HepG2 (cell line): Measurements from ENCODE around the gene ATG2B. TPM values are rescaled to one million over a fixed set of nuclear protein-coding genes. Genes with fewer than 3 reads are reported as not detected.

Experiments
- DZIP1 ChIP-seq: sonication (generic); formaldehyde crosslinking; IDR thresholded peaks from 2 replicates; pipeline ENCODE4 v1.5.0; 2020; ENCODE audit warnings: mild to moderate bottlenecking, missing genetic modification reagents
- FOXK2 ChIP-seq: fragments of 450-650 bp; IDR thresholded peaks from 2 replicates; pipeline ENCODE4 v1.6.1; 2016
- JUNB ChIP-seq: sonication (generic); formaldehyde crosslinking; IDR thresholded peaks from 2 replicates; pipeline ENCODE4 v1.8.0; 2022; ENCODE audit warnings: missing genetic modification reagents, mild to moderate bottlenecking, borderline replicate concordance
- LRRFIP1 ChIP-seq: sonication (generic); formaldehyde crosslinking; conservative IDR thresholded peaks from 2 replicates; pipeline ENCODE4 v1.4.0; 2020; ENCODE audit warnings: missing genetic modification reagents
- MAFG ChIP-seq: sonication (generic); formaldehyde crosslinking; IDR thresholded peaks from 2 replicates; pipeline ENCODE4 v1.5.1; 2020; ENCODE audit warnings: mild to moderate bottlenecking, missing genetic modification reagents
- MED1 ChIP-seq: sonication (generic); formaldehyde crosslinking; IDR thresholded peaks from 2 replicates; pipeline ENCODE4 v1.4.0; 2020; ENCODE audit warnings: missing genetic modification reagents
- MTA3 ChIP-seq: sonication (generic); formaldehyde crosslinking; IDR thresholded peaks from 2 replicates; pipeline ENCODE4 v1.4.0; 2020; ENCODE audit warnings: missing genetic modification reagents
- MTERF4 ChIP-seq: sonication (generic); formaldehyde crosslinking; IDR thresholded peaks from 2 replicates; pipeline ENCODE4 v1.8.0; 2023; ENCODE audit warnings: mild to moderate bottlenecking, missing genetic modification reagents
- NKX3-1 ChIP-seq: sonication (generic); formaldehyde crosslinking; IDR thresholded peaks from 2 replicates; pipeline ENCODE4 v1.5.0; 2020; ENCODE audit warnings: missing genetic modification reagents
- NR1H2 ChIP-seq: sonication (generic); formaldehyde crosslinking; IDR thresholded peaks from 2 replicates; pipeline ENCODE4 v1.8.1; 2022; ENCODE audit warnings: low read depth, missing genetic modification reagents, borderline replicate concordance
- POLR2A ChIP-seq, 2 experiments: IDR thresholded peaks; 2 replicates each; pipeline ENCODE4 v1.6.1; 2011; ENCODE audit warnings: low read depth in 2 of 2, low read length in 2 of 2, mild to moderate bottlenecking in 1 of 2, moderate library complexity in 1 of 2; ENCODE audit not compliant: insufficient read depth in 1 of 2
- RAD51 ChIP-seq: fragments of 450-650 bp; IDR thresholded peaks from 2 replicates; pipeline ENCODE4 v1.6.1; 2016; ENCODE audit warnings: borderline replicate concordance
- TMF1 ChIP-seq: sonication (generic); formaldehyde crosslinking; IDR thresholded peaks from 2 replicates; pipeline ENCODE4 v1.8.1; 2022; ENCODE audit warnings: low read depth, missing genetic modification reagents
- ZBTB26 ChIP-seq: IDR thresholded peaks from 2 replicates; pipeline ENCODE4 v1.6.1; 2016; ENCODE audit warnings: missing compliant biosample characterization, missing genetic modification reagents, borderline replicate concordance
- ZNF10 ChIP-seq: sonication (generic); formaldehyde crosslinking; IDR thresholded peaks from 2 replicates; pipeline ENCODE4 v1.4.0; 2020; ENCODE audit warnings: mild to moderate bottlenecking, low read depth, missing genetic modification reagents, borderline replicate concordance
- ZNF20 ChIP-seq: sonication (generic); formaldehyde crosslinking; IDR thresholded peaks from 2 replicates; pipeline ENCODE4 v1.4.0; 2020; ENCODE audit warnings: mild to moderate bottlenecking, moderate library complexity, missing genetic modification reagents
- ZNF281 ChIP-seq: sonication (generic); formaldehyde crosslinking; IDR thresholded peaks from 2 replicates; pipeline ENCODE4 v1.4.0; 2020; ENCODE audit warnings: missing genetic modification reagents, borderline replicate concordance
- ZNF720 ChIP-seq: sonication (generic); formaldehyde crosslinking; IDR thresholded peaks from 2 replicates; pipeline ENCODE4 v1.4.0; 2020; ENCODE audit warnings: missing genetic modification reagents
- ZNF839 ChIP-seq: sonication (generic); formaldehyde crosslinking; IDR thresholded peaks from 2 replicates; pipeline ENCODE4 v1.4.0; 2020; ENCODE audit warnings: missing genetic modification reagents, mild to moderate bottlenecking, borderline replicate concordance
- polyA plus RNA-seq, 8 experiments: library from polyadenylated mRNA; depleted of rRNA in 3 of 8; stranded (reverse) in 7 of 8; unstranded in 1 of 8; fragments of >200 nt; fragmentation: Illumina TruSeq in 4 of 8; extraction: Trizol in 4 of 8; gene quantifications; 2 replicates each; pipeline versions ENCODE4 v1.2.1 to v1.2.3, GENCODE V29; 2011 to 2016; ENCODE audit warnings: low read depth in 4 of 8, missing spikeins in 1 of 8, mixed read lengths in 1 of 8; ENCODE audit not compliant: insufficient read depth in 1 of 8
- total RNA-seq, 5 experiments: library from RNA; depleted of rRNA; stranded (reverse); fragments of >200 nt; fragmentation: Illumina TruSeq; extraction: Trizol; gene quantifications; 2 replicates each; pipeline ENCODE4 v1.2.3, GENCODE V29; 2016; ENCODE audit warnings: low read depth in 1 of 5

ATG2B gene
- total and polyA plus RNA-seq, 2 of the 13 experiments (the other 11 are each of a cell fraction or from before 2014, with no cell fraction given) = 7.4 to 7.5 TPM

GRCh38 chr14:96362071-96362964 lies 823 bp downstream of the ATG2B start (continued):
- TF ChIP-seq DZIP1 (CRISPR knock-in tag) (0 out of 2 replicates have a peak, but pooled peaks have one; percentile 41), ZNF720 (CRISPR knock-in tag) (no peak), NKX3-1 (CRISPR knock-in tag) (no peak), RAD51 (peak; percentile 48), MED1 (CRISPR knock-in tag) (no peak), MTERF4 (CRISPR knock-in tag) (no peak), ZNF281 (CRISPR knock-in tag) (no peak), MAFG (CRISPR knock-in tag) (peak; percentile 91), LRRFIP1 (no peak), POLR2A (IDR thresholded peaks at IDR 0.05; ENCODE audit: insufficient read depth in 1 of 2, low read depth in 2 of 2, low read length in 2 of 2) (0 out of 4 replicates have a peak, but pooled peaks of 1 of the 2 experiments have one; percentile 3), ZNF839 (CRISPR knock-in tag) (no peak), MTA3 (CRISPR knock-in tag) (no peak), TMF1 (CRISPR knock-in tag) (no peak), ZNF10 (CRISPR knock-in tag) (no peak), JUNB (CRISPR knock-in tag) (no peak), ZBTB26 (CRISPR knock-in tag) (no peak), FOXK2 (no peak), ZNF20 (CRISPR knock-in tag) (no peak), NR1H2 (CRISPR knock-in tag) (no peak)
